ENCODE data around the gene POC1B.

DNA sequence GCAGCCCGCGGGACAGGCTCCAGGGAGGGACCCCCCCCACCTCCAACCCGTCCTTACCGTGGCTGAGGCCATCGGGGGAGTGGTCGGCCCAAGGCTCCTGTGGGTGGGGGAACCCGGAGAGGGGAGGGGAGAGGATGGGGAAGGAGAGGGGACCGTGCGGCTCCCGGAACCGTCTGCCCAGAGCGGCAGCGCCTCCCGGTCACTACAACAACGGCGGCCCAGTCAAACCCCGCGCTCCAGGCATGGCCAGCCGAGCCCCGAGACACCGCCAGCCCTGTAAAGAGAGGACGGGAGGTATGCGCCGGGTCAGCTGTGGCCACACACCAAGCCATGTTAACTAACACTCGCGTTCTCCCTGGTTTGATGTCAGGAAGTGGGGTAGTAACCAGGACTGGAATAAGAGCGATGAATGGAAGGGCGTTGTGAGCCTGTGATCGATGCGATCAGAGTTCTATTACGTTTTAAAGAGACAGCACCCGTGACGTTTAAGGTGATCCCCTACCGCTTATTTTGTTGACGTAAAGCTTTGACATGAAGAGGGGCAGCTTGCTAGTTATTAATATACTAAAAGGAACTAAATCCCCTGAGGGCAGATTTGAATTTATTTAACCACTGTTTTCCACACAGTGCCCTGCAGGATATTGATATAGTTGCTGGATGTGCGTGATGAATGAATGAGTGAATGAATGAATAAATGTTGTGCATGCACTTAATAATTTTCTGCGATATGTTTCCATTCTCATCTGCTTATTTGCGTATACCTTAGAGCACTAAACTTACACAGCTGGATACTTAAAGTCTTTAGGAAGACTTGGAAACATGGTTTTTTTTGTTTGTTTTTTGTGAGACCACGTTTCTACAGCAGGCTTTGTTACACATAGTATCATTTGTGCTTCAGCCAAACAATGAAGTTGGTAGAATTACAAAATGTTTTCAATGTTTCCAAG lies at the start of gene POC1B:
- TF ChIP-seq FOXP2 (optimal IDR thresholded peaks at IDR 0.05; ENCODE audit: control extremely low read depth, extremely low read length, insufficient read depth): peak; percentile 66
- no peak for TF ChIP-seq EZH2 (IDR thresholded peaks at IDR 0.05)
